Ovary (tissue), 9 donors: Measurements from ENCODE around the gene NLGN1. TPM values are rescaled to one million over a fixed set of nuclear protein-coding genes. Genes with fewer than 3 reads are reported as not detected.

ENCODE experiments used
- DNase-seq, 5 donors: peaks; one replicate each; pipeline ENCODE4 v3.0.0-alpha.2; 2019 to 2020
- H3K27ac ChIP-seq, 2 donors: fragments of 200-600 bp; one replicate each; pipeline versions ENCODE4 v1.5.1 to v1.8.0; 2019 to 2022
- H3K27me3 ChIP-seq: fragments of 200-600 bp; one replicate; pipeline ENCODE4 v1.8.0; 2022
- H3K36me3 ChIP-seq: fragments of 200-600 bp; sonication (generic); one replicate; pipeline ENCODE4 v1.5.1; 2019
- H3K4me1 ChIP-seq: one replicate; pipeline ENCODE4 v1.8.1; 2013; ENCODE audit warnings: mild to moderate bottlenecking, moderate library complexity; ENCODE audit not compliant: insufficient read depth
- H3K4me3 ChIP-seq: fragments of 200-600 bp; sonication (generic); one replicate; pipeline ENCODE4 v1.5.1; 2017
- H3K9me3 ChIP-seq, 2 donors: fragments of 200-600 bp in 1 of 2; sonication (generic) in 1 of 2; one replicate each; pipeline versions ENCODE4 v1.5.1 to v1.8.1; 2013 to 2019; ENCODE audit warnings: mild to moderate bottlenecking in 1 of 2, moderate library complexity in 1 of 2
- CTCF ChIP-seq, 3 donors: fragments of 450-650 bp in 2 of 3; fragments of 200-600 bp in 1 of 3; IDR thresholded peaks; one replicate each; pipeline versions ENCODE4 v1.5.1 to v1.8.0; 2016 to 2022; ENCODE audit warnings: antibody characterized with exemption in 3 of 3, mild to moderate bottlenecking in 1 of 3
- EP300 ChIP-seq: sonication (generic); formaldehyde crosslinking; IDR thresholded peaks from one replicate; pipeline ENCODE4 v1.6.1; 2017; ENCODE audit warnings: antibody characterized with exemption
- POLR2A ChIP-seq: fragments of 450-650 bp; IDR thresholded peaks from one replicate; pipeline ENCODE4 v1.6.1; 2017; ENCODE audit warnings: antibody characterized with exemption, mild to moderate bottlenecking, moderate library complexity
- WGBS, 3 donors: extraction: QIAGEN DNeasy Blood & Tissue Kit in 1 of 3; methylation state at CpG; one replicate each; pipeline versions ENCODE4 v1.1.5 to v1.1.7; 2013 to 2017; 5-methylcytosine and 5-hydroxymethylcytosine counted together
- intact Hi-C, 4 donors: fragments of 100-400 bp; cut with DNase I; formaldehyde crosslinking; loops; one replicate each; pipeline versions ENCODE4 v1.11.0 to v1.15.1; 2022 to 2023
- polyA plus RNA-seq, 2 donors: library from polyadenylated mRNA; stranded (reverse); fragments of 200-250 nt in 1 of 2; fragments of 350-450 nt in 1 of 2; fragmentation: Illumina TruSeq in 1 of 2; extraction: RNeasy Lipid Tissue Mini Kit (QIAGEN cat#74804) in 1 of 2; gene quantifications; one replicate each; pipeline ENCODE4 v1.2.3, GENCODE V29; 2013 to 2014
- total RNA-seq, 7 donors: library from RNA; depleted of rRNA in 2 of 7; stranded (reverse); fragments of >200 nt in 2 of 7; fragmentation: NEBNext Ultra II Directional in 3 of 7; extraction: Animal tissue kit (Norgen Biotek cat#: 25700) in 3 of 7; gene quantifications; one replicate each; pipeline versions ENCODE4 v1.1.0 to v1.2.4, GENCODE V29; 2016 to 2023
- donor health status: DM: no; HTN: no; CAD: no; lungs with moderate emphysema.
- donor health status: DM: no; HTN: no; CAD: no.
- donor health status: Bipolar disorder and iron deficiency.
- donor health status: DM: yes; HTN: yes; CAD: no.
- donor health status: DM: no; HTN: no; CAD: no.
- donor health status: DM: yes; HTN: yes; CAD: no.

NLGN1 gene
- total and polyA plus RNA-seq, 9 donors: 1.2 to 7.7 (median 4.6) TPM

- H3K36me3 ChIP-seq: no peaks in the 10 kb centered on the region
- WGBS, 3 donors: 86 to 96% (median 94%) methylated on average over 1 of the region's 1 CpG
- DNase-seq: no peak
- no peaks in the 10 kb centered on the region for H3K9me3 ChIP-seq
- intact Hi-C loops: loop anchor here in 1 of 4 donors (5.0 kb wide), 1 partner anchor 632 kb away; no protein-coding TSS in a partner anchor
- H3K4me1 ChIP-seq: no peaks in the 10 kb centered on the region
- TF ChIP-seq POLR2A (no peak), CTCF (IDR thresholded peaks at IDR 0.05) (no peak), EP300 (no peak)
- no peak overlapping the region for H3K27ac ChIP-seq
- no peaks in the 10 kb centered on the region for H3K27me3 ChIP-seq
- no peak overlapping the region for H3K4me3 ChIP-seq
Observed at GRCh38 chr3:173750591-173750990, 353.0 kb downstream of the NLGN1 start.

GRCh38 chr3:173753593-173753992, 356.0 kb downstream of the NLGN1 start:
- intact Hi-C loops: loop anchor here in 1 of 4 donors (5.0 kb wide), 1 partner anchor 629 kb away; no protein-coding TSS in a partner anchor
- TF ChIP-seq EP300 (no peak), POLR2A (no peak), CTCF (IDR thresholded peaks at IDR 0.05) (no peak)
- Histone ChIP-seq H3K27me3 (no peaks in the 10 kb centered on the region), H3K36me3 (no peaks in the 10 kb centered on the region), H3K27ac (no peak overlapping the region), H3K4me1 (no peaks in the 10 kb centered on the region), H3K4me3 (no peak overlapping the region), H3K9me3 (no peaks in the 10 kb centered on the region)
- no peak for DNase-seq

GRCh38 chr3:173755161-173755560, 357.6 kb downstream of the NLGN1 start:
- intact Hi-C loops: no loop called here

GRCh38 chr3:173761161-173761560, 363.6 kb downstream of the NLGN1 start:
- no peak for DNase-seq
- H3K4me3 ChIP-seq: no peak overlapping the region
- no peaks in the 10 kb centered on the region for H3K9me3 ChIP-seq
- TF ChIP-seq EP300 (no peak), CTCF (IDR thresholded peaks at IDR 0.05) (no peak), POLR2A (no peak)
- WGBS, 3 donors: 71 to 79% (median 76%) methylated on average over 4 of the region's 4 CpGs
- intact Hi-C loops: no loop called here
- no peak overlapping the region for H3K27ac ChIP-seq
- H3K4me1 ChIP-seq: no peaks in the 10 kb centered on the region
- no peaks in the 10 kb centered on the region for H3K36me3 ChIP-seq
- H3K27me3 ChIP-seq: no peaks in the 10 kb centered on the region

More at GRCh38 chr3:173755161-173755560, 357.6 kb downstream of the NLGN1 start:
- no peaks in the 10 kb centered on the region for H3K27me3 ChIP-seq
- no peaks in the 10 kb centered on the region for H3K9me3 ChIP-seq
- DNase-seq: no peak
- no peaks in the 10 kb centered on the region for H3K36me3 ChIP-seq
- no peak overlapping the region for H3K4me3 ChIP-seq
- TF ChIP-seq EP300 (no peak), POLR2A (no peak), CTCF (IDR thresholded peaks at IDR 0.05) (no peak)
- no peaks in the 10 kb centered on the region for H3K4me1 ChIP-seq
- H3K27ac ChIP-seq: no peak overlapping the region
